Effector memory CD8-positive, alpha-beta T cell (primary cell): ENCODE measurements around the gene RALB.
"Not testable (repeated sequence)": the region's sequence is repeated elsewhere in the genome, so short reads cannot be mapped to it uniquely, and the experiment has no call there.

Experiments used
- ATAC-seq: fragments of 150-1000 bp; cut with Tn5 transposase; replicated peaks from 2 replicates; pipeline ENCODE4 v1.10.0; 2021; ENCODE audit warnings: mild to moderate bottlenecking, moderate library complexity
- DNase-seq, 3 experiments: peaks; one replicate each; pipeline ENCODE4 v3.0.0; 2021
- H3K27ac Mint-ChIP-seq, 2 donors: one replicate each; pipeline ENCODE4 v1.8.0; 2022; ENCODE audit warnings: mild to moderate bottlenecking in 2 of 2, mixed read lengths in 2 of 2, moderate library complexity in 2 of 2
- H3K27me3 Mint-ChIP-seq, 2 donors: one replicate each; pipeline ENCODE4 v1.8.0; 2022; ENCODE audit warnings: mixed read lengths in 2 of 2
- H3K36me3 Mint-ChIP-seq: one replicate; pipeline ENCODE4 v1.8.0; 2022; ENCODE audit warnings: mild to moderate bottlenecking, moderate library complexity, mixed read lengths; ENCODE audit not compliant: insufficient read depth
- H3K4me1 Mint-ChIP-seq, 2 donors: one replicate each; pipeline ENCODE4 v1.8.0; 2022; ENCODE audit warnings: low read depth in 2 of 2, mixed read lengths in 2 of 2
- H3K4me3 Mint-ChIP-seq, 2 donors: one replicate each; pipeline ENCODE4 v1.8.0; 2022; ENCODE audit warnings: mild to moderate bottlenecking in 2 of 2, mixed read lengths in 2 of 2, moderate library complexity in 2 of 2
- H3K9me3 Mint-ChIP-seq, 2 donors: one replicate each; pipeline ENCODE4 v1.8.0; 2022; ENCODE audit warnings: mixed read lengths in 2 of 2

The RALB gene

GRCh38 chr2:120317916-120318315 lies 65.3 kb downstream of the RALB start:
- H3K36me3 Mint-ChIP-seq = no peaks in the 10 kb centered on the region
- H3K9me3 Mint-ChIP-seq = no peaks in the 10 kb centered on the region
- DNase-seq (no peak), ATAC-seq (no peak)
- peaks cover 14 to 47% of the 10 kb centered on the region in 2 donors for H3K27me3 Mint-ChIP-seq
- no peak overlapping the region for H3K4me3 Mint-ChIP-seq
- H3K27ac Mint-ChIP-seq = no peak overlapping the region
- peaks cover 4 to 8% of the 10 kb centered on the region in 2 donors for H3K4me1 Mint-ChIP-seq

- Mint-ChIP-seq H3K36me3 (no peaks in the 10 kb centered on the region), H3K4me3 (no peak overlapping the region), H3K9me3 (no peaks in the 10 kb centered on the region), H3K4me1 (peaks cover 4% of the 10 kb centered on the region in 2 donors), H3K27ac (no peak overlapping the region), H3K27me3 (peaks cover 21 to 41% of the 10 kb centered on the region in 2 donors)
- ATAC-seq (no peak), DNase-seq (no peak)
These were observed 66.0 kb downstream of the RALB start for GRCh38 chr2:120318626-120319025.

- no peak for ATAC-seq
- Mint-ChIP-seq H3K36me3 (no peaks in the 10 kb centered on the region), H3K27ac (no peak overlapping the region), H3K27me3 (peaks cover 24 to 41% of the 10 kb centered on the region in 2 donors), H3K9me3 (no peaks in the 10 kb centered on the region), H3K4me1 (peaks cover 4% of the 10 kb centered on the region in 2 donors), H3K4me3 (no peak overlapping the region)
- DNase-seq = no peak
These were observed 66.5 kb downstream of the RALB start for GRCh38 chr2:120319123-120319522.

- DNase-seq = no peak
- peaks cover 4% of the 10 kb centered on the region in 2 donors for H3K4me1 Mint-ChIP-seq
- no peak overlapping the region for H3K4me3 Mint-ChIP-seq
- ATAC-seq = no peak
- no peak overlapping the region for H3K27ac Mint-ChIP-seq
- no peaks in the 10 kb centered on the region for H3K36me3 Mint-ChIP-seq
- no peaks in the 10 kb centered on the region for H3K9me3 Mint-ChIP-seq
- H3K27me3 Mint-ChIP-seq = peaks cover 21 to 39% of the 10 kb centered on the region in 2 donors
These were observed 67.2 kb downstream of the RALB start for GRCh38 chr2:120319686-120320317.

- Mint-ChIP-seq H3K9me3 (no peaks in the 10 kb centered on the region), H3K4me1 (peaks cover 0 to 4% of the 10 kb centered on the region in 2 donors), H3K27ac (no peak overlapping the region), H3K36me3 (no peaks in the 10 kb centered on the region), H3K27me3 (peaks cover 15 to 33% of the 10 kb centered on the region in 2 donors), H3K4me3 (no peak overlapping the region)
- no peak for DNase-seq
- ATAC-seq = no peak
These were observed 67.7 kb downstream of the RALB start for GRCh38 chr2:120320318-120320851.

GRCh38 chr2:120320887-120321556 lies 68.4 kb downstream of the RALB start:
- H3K4me1 Mint-ChIP-seq, ATAC-seq, H3K27ac Mint-ChIP-seq, H3K36me3 Mint-ChIP-seq, H3K9me3 Mint-ChIP-seq, H3K4me3 Mint-ChIP-seq, DNase-seq: not testable (repeated sequence)
- H3K27me3 Mint-ChIP-seq = peaks cover 10 to 27% of the 10 kb centered on the region in 2 donors

GRCh38 chr2:120321721-120322284 lies 69.2 kb downstream of the RALB start:
- no peaks in the 10 kb centered on the region for H3K36me3 Mint-ChIP-seq
- no peak for DNase-seq
- peaks cover 10 to 30% of the 10 kb centered on the region in 2 donors for H3K27me3 Mint-ChIP-seq
- no peak for ATAC-seq
- peaks cover 0 to 2% of the 10 kb centered on the region in 2 donors for H3K4me1 Mint-ChIP-seq
- no peaks in the 10 kb centered on the region for H3K9me3 Mint-ChIP-seq
- no peak overlapping the region for H3K4me3 Mint-ChIP-seq
- no peak overlapping the region for H3K27ac Mint-ChIP-seq

GRCh38 chr2:120322329-120322728 lies 69.7 kb downstream of the RALB start:
- Mint-ChIP-seq H3K4me3 (no peak overlapping the region), H3K27me3 (peaks cover 15 to 35% of the 10 kb centered on the region in 2 donors), H3K27ac (no peak overlapping the region), H3K9me3 (no peaks in the 10 kb centered on the region), H3K36me3 (no peaks in the 10 kb centered on the region), H3K4me1 (peaks cover 0 to 2% of the 10 kb centered on the region in 2 donors)
- ATAC-seq = no peak
- DNase-seq = no peak

GRCh38 chr2:120323214-120323613 lies 70.6 kb downstream of the RALB start:
- DNase-seq (no peak), ATAC-seq (no peak)
- Mint-ChIP-seq H3K36me3 (no peaks in the 10 kb centered on the region), H3K4me3 (no peak overlapping the region), H3K9me3 (no peaks in the 10 kb centered on the region), H3K27me3 (peaks cover 22 to 39% of the 10 kb centered on the region in 2 donors), H3K4me1 (peaks cover 0 to 2% of the 10 kb centered on the region in 2 donors), H3K27ac (no peak overlapping the region)

- no peak overlapping the region for H3K4me3 Mint-ChIP-seq
- DNase-seq = no peak
- no peaks in the 10 kb centered on the region for H3K9me3 Mint-ChIP-seq
- H3K27ac Mint-ChIP-seq = no peak overlapping the region
- no peak for ATAC-seq
- H3K4me1 Mint-ChIP-seq = peaks cover 0 to 2% of the 10 kb centered on the region in 2 donors
- H3K27me3 Mint-ChIP-seq = peaks cover 27 to 39% of the 10 kb centered on the region in 2 donors
- no peaks in the 10 kb centered on the region for H3K36me3 Mint-ChIP-seq
These were observed 71.3 kb downstream of the RALB start for GRCh38 chr2:120323807-120324399.

- peaks cover 0 to 2% of the 10 kb centered on the region in 2 donors for H3K4me1 Mint-ChIP-seq
- no peaks in the 10 kb centered on the region for H3K36me3 Mint-ChIP-seq
- H3K27ac Mint-ChIP-seq = no peak overlapping the region
- DNase-seq (no peak), ATAC-seq (no peak)
- H3K4me3 Mint-ChIP-seq = no peak overlapping the region
- H3K9me3 Mint-ChIP-seq = no peaks in the 10 kb centered on the region
- H3K27me3 Mint-ChIP-seq = peaks cover 36 to 45% of the 10 kb centered on the region in 2 donors
These were observed 72.3 kb downstream of the RALB start for GRCh38 chr2:120324933-120325332.

- ATAC-seq (no peak), DNase-seq (no peak)
- Mint-ChIP-seq H3K4me3 (no peak overlapping the region), H3K36me3 (no peaks in the 10 kb centered on the region), H3K27me3 (peaks cover 45 to 56% of the 10 kb centered on the region in 2 donors), H3K27ac (no peak overlapping the region), H3K9me3 (no peaks in the 10 kb centered on the region), H3K4me1 (peaks cover 0 to 2% of the 10 kb centered on the region in 2 donors)
These were observed 73.4 kb downstream of the RALB start for GRCh38 chr2:120326066-120326465.

GRCh38 chr2:120330946-120331822 lies 78.5 kb downstream of the RALB start:
- Mint-ChIP-seq H3K9me3 (no peaks in the 10 kb centered on the region), H3K4me1 (no peaks in the 10 kb centered on the region), H3K27ac (no peak overlapping the region), H3K36me3 (no peaks in the 10 kb centered on the region), H3K4me3 (no peak overlapping the region), H3K27me3 (peaks cover 68 to 98% of the 10 kb centered on the region in 2 donors)
- ATAC-seq (no peak), DNase-seq (no peak)
